Middle frontal gyrus (tissue), 1 donor: Measurements from ENCODE around the gene SPAG6.

Source experiments
- DNase-seq: peaks from one replicate; pipeline ENCODE4 v3.0.0-alpha.2; 2015; ENCODE audit warnings: low spot score; ENCODE audit errors: extremely low spot score

SPAG6 gene

DNA sequence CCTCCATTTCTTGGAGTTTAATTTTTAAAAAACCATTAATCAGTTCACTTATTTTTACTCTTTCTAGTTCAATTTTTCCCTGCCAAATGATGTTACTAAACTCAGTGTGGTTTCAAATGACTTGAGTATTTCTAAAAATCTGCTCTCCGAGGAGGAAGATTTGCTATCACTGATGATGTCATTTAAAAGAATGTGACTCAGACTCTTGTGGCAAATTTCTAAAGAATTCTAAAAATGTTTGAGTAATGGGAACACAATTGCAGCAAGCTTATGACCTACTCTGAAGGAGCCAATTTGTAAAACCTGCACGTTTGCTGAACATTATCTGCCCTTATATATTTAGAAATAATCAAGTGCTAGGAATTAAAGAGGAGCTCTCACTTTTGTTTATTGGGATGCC, 88.6 kb downstream of the SPAG6 start:
- DNase-seq, result peak; percentile 24

DNA sequence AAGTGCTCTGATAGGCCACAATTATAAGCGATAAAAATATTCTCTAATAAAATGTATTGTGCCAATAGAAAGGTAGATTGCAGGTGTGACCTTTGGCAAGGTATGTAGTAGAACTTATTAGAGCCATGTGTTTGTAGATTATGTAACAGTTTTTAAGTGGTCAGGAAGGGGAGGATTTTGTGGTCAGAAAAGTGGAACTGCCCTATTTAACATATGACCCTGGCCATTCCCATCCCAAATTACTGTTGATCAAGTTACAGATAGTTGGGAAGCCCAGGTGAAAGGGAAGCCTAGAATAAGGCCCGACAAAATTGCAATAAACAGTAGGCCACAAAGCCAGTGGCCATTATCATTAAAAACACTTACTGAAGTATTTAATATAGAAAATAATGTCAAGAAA, 89.2 kb downstream of the SPAG6 start:
- no peak for DNase-seq

DNA sequence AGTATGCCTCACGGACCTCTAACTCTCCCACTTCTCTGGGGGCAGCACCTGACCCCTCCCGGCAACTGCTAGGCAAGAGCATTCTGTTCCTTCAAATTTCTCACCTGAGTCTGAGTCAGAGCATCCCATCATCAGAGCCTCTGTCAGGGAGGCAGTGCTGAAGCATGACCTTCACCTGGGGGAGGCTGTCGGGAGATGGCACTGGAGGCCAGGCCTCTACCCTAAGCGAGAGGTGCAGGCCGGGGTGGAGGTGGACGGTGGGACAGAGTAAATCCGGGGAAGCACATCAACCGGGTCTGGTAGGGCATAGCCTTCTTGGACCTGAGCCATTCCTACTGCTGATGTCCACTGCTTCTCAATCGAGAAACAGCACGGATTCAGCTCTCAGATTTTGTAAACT, 90.4 kb downstream of the SPAG6 start:
- no peak for DNase-seq

DNA sequence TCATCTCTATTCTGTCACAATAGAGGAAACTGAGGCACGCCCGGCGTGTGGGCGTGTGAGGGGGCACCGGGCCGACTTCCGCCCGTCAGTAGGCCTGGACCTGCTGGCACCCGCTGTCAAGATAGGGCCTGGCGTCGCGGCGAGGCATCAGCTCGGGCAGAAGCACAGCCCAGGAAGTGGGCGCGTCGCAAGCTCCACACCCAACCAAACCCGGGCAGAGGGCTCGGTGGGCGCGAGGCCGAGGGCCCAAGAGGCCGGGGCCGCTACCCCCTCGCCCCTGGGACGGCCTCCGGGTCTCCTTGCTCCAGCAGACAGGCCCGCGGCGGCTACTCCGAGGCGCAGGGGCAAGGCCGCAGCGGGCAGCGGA, 91.2 kb downstream of the SPAG6 start:
- DNase-seq, result no peak

DNA sequence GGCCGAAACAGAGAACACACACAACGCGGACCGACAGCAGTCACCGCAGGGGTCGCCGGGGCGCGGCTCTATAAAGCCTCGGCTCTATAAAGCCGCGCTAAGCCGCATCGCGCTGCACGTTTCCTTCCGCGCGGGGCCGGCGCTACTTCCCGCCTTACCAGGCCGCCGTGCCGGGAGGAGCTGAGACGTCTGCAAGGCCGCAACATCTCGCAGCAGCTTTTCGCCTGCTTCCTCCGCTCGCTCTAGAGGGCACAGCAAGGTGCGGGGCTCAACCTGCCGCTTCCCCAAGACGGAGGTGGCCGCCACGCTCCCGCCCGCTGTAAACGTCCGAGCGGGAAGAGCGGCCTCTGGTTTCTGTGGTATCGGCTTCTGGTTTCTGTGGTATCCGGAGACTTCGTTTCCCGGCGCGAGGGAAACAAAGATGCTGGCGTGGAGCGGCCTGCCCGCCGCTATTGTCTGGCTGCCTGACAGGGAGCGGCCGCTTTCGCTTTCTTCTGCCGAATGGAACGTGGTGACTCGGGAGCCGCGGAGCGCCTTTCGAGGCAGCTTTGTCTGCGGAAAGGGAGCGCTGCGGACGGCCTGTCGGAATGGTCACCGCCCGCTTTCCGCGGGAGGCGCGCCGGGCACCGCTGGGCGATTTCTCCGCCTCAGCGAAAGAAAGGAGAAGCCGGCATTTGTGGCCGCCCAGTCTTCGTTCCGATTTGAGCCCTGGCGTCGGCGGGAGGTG, 91.8 kb downstream of the SPAG6 start:
- peak; percentile 56 for DNase-seq

DNA sequence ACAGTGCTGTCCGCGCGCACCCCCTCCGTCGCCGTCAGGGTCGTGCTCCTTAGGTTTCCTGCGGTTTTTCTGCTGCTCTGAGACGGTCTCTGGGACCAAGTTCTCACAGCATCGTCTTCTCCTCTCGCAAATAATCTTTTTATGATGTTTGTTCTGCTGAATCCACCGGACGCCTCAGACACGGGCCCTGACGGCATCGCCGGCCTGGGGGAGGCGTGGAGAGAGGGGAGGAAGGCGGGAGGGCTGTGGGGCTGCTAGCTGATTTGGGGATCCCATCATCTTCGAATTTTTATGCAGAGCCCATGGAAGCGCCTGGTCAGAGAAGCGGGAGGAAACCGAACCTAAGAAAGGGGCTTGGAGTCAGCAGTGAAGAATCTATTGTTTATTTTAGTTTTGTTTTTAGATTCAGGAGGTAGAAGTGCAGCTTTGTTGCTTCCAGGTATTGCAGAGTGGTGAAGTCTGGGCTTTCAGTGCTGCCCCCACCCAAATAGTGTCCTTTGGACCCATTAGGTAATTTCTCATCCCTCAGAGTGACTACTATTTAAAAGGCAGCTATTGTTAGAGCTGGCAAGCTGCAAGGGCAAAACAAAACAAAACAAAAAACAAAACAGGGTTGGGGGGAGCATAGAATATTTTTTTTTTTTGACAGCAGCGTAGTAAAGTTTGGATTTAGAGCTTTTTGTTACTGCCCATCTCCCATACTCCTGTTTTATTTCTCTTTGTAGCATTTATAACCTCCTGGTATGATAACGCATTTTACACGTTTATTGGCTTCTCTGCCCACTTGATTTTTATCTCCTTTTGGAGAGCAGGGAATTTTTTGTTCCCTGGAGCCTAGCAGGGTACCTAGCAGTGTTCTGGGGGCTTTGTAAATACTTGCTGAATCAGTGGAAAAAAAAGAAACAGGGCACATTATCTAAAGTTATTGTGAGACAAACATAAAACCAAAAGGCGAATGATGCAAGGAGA, 92.6 kb downstream of the SPAG6 start:
- no peak for DNase-seq

DNA sequence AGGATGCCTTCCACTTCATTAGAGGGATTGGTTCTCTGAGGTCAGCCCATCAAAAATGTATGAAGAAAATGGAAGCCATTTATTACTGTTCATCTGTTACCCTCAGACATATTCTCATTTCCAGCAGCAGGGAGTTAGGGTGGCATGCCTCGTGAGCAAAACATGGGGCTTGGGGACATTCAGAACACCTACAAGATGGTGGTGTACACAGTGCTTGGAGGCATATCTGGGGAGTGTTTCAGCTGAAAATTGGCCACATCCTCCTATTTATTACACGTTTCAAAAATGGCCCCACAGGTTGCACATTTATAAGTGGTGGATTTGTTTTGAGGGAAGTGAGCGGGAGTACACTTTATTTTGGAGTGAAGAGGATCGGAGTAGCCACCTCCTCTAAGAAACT, 93.4 kb downstream of the SPAG6 start:
- no peak for DNase-seq

DNA sequence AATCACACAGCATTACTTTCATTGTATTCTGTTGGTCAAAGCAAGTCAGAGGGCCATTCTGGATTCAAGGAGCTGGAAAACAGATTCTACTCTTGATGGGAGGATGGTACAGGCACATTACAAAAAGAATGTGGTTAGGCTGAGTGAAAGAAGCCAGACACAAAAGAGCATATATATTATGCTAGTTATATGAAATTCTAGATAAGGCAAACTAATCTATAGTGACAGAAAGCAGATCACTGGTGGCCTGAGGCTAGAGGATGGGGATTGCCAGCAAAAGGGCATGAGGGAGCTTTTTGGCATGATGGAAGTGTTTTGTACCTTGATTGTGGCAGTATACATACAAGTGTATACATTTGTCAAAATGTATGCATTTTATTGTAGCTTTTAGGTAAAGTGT, 96.8 kb downstream of the SPAG6 start:
- no peak for DNase-seq

DNA sequence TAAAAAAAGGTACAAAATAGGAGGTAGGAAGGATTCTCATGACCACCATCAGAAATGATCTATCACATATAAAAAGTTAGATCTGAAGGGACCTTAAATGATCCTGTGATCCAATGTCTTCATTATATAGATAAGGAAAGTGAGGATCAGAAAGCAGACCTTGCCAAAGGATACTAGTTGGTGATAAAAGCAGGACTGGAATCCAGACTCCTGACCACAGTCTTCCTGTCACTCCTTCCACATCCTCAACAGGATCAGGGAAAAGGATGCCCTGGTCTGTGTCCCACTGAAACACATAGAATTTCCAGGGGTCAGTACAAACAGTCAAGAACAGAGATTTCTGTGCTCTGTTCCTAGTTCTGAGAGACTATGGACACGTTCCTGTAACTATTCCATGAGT, 97.2 kb downstream of the SPAG6 start:
- no peak for DNase-seq

DNA sequence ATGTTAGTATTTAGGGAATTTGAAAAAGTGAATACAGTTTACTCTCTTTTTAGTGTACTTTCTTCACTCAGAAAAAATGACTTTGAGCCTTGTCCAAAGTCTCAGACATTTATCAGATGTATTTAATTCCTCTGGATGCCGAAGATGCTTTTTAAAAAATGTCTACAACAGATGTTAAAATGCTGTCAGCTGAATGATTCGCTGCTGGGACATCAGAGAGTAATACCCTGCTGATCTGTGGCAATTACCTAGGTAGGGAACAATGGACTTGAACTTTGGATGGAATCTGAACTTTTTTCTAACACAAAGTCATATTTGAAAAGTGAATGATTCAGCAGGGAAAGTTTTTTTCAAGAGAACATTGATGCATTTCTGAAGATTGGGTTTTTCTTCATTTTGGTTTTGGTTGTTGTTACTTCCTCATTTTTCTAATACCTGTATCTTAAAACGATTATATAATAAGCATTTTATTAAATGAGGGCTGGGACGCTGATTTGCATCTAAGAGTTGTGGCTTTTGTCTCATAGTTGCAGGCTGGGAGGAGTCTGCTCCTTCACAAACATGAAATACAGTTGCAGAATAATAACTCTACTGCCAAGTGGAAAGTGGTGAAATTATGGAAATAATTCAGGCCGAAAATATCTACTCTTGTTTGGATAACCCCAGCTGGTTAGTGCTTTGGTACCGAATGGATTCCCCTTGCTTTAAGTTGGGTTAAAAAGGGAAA, 98.0 kb downstream of the SPAG6 start:
- no peak for DNase-seq

DNA sequence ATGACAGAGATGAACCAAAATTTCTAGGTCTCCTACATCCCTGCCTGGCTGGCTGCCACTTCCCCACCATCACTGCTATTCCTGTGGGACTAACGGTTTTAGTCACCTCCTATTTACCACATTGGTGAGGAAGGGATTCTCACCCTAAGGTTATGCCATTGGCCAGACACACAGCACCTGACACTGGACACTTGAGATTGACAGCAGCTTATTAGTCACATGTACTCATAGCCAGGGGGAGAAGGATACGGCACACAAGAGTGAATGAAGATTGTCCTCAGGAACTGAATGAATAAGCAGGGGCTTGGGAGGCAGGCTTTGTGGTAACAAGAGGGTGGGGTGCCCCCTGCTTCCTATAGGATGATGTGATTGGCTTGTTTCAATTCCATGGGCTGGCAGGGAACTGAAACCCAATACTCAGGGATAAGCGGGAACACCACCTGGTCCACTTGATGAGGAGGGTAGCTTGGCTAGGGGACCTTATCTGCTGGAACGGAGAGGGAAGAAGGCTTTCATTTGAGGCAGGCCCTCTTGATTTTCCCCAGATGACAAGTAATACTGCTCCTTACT, 99.0 kb downstream of the SPAG6 start:
- no peak for DNase-seq

DNA sequence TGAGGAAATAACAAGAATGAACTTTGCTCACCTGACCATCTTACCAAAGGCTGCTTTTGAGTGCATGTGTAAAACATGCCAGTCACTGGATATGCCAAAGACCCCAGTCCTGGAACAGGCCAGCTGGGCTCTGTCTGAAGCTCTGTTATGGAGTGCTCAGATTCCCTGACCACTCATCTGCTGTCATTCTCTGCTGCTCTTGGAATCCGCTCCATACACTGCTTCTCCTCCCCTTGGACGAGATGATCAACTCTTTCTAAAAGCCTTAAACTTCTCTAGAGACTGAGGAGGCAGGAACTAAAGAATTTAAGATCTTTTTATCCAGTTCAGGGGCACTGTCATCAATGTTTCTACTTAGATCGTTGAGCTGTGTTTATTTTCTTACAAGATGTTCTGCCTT, 100.2 kb downstream of the SPAG6 start:
- no peak for DNase-seq

DNA sequence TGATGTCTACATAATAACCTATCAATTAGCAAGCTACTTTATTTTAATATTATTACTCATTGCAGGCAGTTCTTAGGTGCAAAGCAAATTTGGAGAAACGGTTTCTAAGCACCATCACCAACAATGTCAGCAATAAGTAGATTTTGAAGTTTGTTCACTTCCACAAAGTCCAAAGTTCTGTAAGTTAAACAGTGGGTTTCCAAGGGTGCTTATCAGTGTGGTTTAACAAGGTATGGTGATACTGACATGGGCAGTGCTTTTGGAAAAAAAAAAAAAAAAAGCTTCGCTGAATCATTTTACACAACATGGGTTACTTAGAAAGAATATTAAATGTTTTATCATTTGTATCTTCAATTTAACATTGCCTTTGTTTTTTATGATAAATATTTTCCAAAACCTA, 101.8 kb downstream of the SPAG6 start:
- DNase-seq, result no peak

DNA sequence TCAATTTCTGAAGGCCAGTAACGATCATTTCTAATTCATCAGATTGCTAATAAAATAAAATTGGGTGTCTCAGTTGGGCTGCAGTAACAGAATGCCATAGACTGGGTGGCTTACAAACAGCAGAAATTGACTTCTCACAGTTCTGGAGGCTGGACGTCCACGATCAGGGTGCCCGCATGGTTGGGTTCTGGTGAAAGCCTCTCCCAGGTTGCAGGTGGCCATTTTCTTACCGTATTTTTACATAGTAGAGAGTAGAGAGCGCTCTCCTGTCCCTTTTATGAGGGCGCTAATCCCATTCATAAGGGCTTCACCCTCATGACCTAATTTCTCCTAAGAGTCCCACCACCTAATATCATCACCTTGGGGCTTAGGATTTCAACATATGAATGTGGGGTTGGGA, 106.0 kb downstream of the SPAG6 start:
- no peak for DNase-seq

DNA sequence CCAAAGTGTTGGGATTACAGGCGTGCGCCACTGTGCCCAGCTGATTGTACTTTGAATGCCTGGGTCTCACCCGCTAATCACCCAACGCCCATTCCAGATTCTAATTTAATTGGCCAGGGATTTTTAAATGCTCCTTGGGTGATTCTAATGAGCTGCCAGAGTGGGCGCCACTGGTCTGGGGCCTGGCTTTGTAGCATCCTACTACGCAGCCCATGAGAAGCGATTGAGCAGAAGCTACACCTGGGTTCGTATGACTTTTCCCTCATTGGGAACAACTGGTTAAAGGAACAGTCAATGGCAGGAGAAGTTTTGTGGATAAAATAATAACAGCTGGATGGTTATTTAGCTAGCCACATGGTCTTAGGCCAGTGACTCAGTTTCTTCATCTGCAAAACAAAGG, 108.0 kb downstream of the SPAG6 start:
- DNase-seq, result no peak

DNA sequence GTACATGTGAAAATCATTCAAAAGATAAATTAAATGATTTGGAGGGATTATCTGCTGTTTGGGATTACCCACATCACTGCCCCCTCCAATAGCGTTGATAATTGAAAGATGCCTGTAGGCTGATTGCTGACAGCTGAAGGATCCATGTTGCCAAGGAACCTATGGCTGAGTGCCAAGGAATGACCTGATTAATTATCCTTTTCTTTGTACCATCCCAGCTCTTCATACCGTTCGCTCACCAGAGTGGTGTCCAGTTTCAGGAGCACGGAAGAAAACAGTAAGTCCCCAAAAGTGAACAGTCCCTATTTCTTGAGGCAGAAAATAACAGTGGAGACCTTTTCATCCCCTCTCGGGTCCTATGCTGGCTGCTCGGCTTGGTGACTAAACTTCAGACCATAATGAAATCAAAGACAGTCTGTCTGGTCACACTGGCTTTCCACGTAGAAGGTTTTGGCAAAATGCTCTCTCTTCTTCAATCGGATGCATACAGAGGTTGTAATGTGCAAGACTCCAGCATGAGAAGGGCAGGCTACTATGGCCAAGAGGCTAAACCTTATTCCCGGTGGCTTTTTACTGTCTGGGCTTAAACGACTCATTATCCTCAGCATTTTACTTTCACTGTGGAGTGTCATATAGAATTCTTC, 108.8 kb downstream of the SPAG6 start:
- DNase-seq, result no peak

DNA sequence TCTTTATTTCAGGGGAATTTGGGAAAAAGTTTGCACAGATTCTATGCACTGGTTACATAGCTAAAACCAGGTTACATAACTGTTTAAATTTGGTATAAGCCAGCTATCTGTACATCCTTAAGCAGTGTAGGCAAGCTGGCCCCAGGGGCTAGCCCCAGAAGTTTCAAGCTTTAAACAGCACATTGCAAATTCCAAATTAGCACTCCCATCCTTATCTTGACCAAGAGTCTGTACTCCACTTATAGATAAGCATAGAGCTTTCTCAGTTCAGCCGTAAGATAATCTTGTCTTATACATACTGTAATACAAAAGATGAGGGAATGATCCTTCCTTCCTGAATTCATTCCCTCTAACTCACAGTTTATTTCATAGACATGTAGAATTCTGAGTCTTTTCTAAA, 109.3 kb downstream of the SPAG6 start:
- DNase-seq, result no peak

DNA sequence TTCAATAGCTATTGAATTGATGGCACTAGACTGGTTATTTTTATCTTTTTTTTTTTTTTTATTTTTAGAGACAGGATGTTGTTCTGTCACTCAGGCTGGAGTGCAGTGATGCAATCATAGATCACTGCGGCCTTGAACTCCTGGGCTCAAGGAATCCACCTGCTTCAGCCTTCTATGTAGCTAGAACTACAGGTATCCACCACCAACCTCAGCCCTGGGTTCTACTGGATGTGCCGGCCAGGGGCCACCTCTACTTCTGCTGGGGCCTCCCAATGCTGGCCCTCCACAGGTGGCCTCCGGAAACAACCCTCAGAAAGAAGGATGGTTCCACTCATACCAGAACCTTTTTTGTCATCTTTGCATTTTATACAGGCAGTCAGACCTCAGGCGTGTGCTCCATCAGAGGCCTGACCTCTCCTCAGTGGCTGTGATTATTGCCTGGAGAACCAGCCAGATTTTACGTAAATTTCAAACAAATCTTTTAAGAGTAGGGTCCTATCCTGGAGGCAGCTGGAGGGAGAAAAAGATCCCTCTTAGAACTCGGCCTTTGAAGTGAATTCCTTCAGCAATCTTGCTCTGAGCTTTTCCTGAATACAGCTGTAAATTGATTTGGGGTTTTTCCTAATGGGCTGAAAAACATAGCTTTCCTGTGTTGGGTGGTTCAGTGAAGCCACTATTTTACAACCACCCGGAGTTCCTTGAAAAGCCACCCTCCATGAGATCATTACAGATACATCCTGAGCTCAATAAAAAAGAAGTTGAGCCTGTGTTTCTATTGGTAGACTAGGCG, 110.0 kb downstream of the SPAG6 start:
- DNase-seq, result no peak

DNA sequence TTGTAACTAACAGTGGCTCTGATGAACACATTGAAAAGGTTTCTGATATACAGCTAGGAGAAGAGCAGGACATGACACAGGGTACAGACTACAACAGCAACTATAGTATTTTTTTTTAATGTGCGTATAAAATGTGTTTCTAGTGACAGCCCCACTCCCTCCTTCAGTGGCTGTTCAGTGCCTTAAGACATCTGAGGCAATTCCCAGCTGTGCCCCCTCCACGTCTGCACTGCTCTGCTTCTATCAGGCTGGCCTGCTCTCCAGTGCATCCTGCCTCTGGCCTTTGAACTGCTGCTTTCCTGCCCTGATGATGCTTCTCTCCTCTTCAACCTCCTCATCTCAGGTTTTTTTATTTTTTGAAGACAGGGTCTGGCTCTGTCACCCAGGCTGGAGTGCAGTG, 111.2 kb downstream of the SPAG6 start:
- no peak for DNase-seq

DNA sequence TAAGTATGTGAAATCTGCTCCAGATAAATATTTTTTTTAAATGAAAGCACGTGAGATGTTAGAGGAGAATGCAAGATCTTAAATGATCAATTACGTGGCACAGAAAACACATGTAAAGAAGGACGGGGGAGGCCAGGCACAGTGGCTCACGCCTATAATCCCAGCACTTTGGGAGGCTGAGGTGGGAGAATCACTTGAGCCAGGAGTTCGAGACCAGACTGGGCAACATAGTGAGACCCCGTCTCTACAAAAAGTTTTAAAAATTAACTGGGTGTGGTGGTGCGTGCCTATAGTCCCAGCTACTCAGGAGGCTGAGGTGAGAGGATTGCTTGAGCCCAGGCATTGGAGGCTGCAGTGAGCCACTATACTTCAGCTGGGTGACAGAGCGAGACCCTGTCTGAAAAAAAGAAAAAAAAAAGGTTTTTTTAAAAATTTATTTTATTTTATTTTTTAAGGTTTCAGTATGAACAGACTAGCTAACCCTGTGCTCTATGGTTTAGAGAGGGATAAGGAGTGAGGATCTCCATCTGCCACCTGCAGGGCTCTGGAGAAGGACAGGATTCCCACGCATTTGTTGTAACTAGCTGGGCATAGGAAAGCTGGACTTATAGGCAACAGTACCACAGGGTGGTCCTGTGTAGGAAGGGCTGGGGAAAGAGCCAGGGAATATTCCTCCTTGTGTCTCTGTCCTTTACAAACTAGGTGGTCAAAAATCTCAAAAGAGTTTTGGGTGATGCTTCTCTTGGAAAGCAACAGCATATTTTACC, 113.2 kb downstream of the SPAG6 start:
- DNase-seq, result no peak
